CMK (cell line): ENCODE measurements around the gene MTMR3.
A peak's percentile ranks its signal among the peaks of the same experiment; 100 is the strongest.

Experiments
- DNase-seq: peaks from one replicate; pipeline ENCODE4 v3.0.0-alpha.2; 2010; ENCODE audit warnings: low read depth

MTMR3 gene

DNA sequence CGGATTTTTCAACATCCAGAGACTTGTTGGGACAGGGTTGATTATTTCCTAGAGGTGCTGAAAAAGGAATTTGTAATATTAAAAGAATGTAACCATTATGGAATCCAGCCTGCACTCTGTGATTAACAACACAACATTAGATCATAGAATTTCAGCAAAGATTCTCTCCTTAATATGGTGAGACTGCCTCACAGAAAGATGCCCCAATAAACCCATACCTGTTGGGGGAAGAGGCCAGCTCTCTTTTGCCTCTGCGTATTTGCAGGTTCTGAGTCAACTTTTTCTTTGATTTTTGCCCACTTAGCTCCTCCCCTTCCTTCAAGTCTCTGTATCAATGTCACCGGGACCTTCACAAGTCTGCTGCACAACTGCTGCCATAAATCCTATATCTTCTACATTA is 12.4 kb upstream of the MTMR3 start:
- no peak for DNase-seq

DNA sequence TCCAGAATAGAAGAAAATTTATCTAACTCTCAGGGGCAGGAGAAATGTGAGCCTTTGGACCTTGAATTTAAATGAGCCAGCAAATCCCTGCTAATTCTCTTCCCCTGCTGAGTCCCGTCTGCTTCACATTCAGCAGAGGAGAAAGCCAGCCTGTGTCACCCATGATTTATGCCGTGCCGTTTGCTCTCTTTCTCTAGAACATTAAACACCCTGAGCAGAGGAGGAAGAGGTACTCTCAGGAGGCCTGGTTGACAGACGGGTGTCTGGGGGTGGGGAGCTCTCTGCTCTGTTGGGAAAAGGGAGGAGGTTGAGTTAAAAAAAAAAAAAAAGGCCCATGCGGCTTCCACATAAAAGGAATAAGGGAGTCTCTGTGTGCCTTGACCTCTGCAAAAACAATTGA is 11.3 kb upstream of the MTMR3 start:
- DNase-seq: no peak

DNA sequence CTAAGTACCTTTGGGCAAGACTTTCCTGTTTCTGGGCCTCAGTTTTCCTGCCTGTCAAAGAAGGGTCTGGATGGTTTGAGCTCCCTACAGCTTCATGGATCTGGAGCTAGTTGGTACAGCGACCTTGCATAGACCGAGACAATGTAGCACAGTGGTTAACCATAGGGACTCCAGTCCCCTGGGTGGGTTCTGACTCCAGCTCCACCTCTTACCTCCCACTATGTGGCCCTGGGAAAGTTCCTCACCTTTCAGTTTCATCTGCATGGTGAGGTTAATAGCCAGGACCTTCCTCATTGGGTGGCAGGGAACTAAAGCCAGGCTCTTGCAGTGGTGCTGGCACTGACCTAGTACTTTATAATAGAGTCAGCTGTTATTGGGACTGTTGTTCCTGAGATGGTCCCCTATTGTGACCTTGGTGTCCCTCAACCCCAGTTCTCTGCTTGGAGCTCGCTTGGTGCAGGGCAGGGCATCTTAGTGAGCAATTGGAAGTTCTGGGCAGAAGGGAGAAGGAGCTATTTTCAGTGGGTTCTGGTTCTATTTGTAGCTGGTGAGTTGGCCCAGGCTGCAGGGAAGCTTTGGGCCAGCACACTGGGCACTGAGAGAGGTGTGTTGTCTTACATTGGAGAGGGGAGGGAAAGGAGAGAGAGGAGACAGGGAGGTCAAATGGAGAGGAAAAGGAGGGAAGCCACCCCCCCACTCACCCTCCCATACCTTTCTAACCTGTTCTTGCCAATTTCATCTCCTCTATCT is 10.7 kb upstream of the MTMR3 start:
- no peak for DNase-seq

DNA sequence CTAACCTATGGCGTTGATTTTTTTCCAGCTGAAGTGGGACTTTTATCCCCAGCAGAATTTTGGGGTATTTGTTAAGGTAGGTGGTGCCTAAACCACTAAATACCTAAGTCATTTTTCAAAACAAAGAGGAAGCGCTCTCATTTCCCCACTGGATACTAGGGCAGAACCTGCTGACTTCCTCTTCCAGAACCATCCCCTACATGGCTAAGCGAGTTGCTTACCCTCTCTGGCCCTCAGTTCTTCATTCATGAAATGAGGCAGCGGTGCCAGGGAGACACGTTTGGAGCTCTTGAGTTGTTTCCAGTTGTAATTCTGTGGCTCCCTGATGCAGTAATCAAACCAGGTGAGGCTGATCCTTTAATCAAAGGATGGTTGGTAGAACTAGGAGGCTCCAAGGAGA is 10.0 kb upstream of the MTMR3 start:
- no peak for DNase-seq

DNA sequence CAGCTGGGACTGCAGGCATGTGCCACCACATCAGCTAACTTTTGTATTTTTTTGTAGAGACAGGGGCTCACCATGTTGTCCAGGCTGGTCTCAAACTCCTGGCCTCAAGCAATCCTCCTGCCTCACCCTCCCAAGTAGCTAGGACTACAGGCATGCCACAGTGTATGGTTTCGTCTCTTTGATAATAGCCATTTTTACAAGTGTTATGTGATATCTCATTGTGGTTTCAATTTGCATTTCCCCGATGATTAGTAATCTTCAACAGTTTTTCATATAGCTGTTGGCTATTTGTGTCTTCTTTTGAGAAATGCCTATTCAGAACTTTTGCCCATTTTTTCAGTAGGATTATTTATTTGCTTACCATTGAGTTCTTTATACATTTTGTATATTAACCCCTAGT is 9.0 kb upstream of the MTMR3 start:
- DNase-seq: no peak

DNA sequence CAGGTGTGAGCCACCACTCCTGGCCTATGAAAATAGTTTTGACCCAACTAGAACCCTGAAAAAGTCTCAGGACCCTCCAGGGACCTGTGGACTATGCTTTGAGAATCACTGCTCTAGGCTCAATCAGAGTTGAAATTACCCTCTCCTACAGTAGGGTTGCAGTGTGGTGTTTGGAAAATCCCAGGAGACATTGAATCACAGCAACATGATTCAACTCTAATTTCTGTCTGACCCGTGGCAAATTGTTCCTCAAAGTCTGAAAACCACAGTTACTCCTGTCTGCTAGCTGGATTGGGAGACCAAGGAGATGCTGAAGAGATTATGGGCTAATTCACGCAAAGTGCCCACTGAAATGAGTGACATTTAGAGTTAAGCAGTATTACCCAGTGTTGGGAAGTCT is 5.4 kb upstream of the MTMR3 start:
- no peak for DNase-seq

DNA sequence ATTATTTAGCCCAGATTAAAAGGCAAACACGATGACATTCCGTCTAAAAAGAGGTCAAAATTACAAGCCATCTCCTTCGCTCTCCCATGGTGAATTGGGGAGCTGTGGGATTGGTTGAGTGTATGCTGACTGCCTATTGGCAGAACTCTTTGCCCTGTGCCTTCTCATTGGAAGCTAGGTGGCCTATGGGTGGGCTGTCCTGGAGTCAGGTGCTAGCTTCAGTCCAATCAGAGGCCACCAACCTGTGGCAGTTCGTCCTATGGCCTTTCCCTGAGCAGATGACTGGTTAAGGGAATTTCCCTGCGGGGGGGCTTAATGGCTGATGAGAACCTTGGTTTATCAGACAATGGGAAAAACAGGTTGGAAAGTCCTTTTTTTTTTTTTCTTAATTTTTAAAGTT is 3.2 kb upstream of the MTMR3 start:
- no peak for DNase-seq

DNA sequence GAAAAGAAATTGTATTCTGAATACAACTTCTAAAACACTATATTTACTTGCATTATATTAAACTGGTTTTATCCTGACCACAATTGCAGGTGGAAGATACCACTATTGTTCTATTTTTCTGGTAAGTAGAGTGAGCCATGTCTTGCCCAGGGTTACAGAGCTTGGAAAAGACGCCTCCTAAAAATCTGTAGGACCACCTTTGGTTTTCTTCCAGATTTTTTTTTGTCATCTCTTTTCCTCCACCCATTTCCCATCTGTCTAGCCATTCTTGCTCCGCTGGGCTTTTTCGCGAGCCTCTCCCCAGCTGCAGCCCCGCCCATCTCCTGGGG is 294 bp upstream of the MTMR3 start:
- DNase-seq: no peak

DNA sequence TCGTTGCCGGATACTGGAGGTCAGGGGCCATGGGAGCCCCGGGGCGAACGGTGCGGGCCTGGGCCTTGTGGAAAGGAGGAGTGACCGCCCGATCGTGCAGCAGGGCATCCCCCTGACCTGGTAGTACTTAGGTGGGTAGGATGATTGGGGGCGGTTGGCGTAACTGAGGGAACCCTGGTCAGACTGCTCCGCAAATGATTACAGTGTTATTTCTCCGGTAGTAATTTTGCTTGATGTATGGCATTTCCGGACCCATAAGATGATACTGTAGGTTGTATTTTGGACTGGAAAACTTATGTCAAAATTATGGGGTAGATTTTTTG is 762 bp downstream of the MTMR3 start:
- DNase-seq: no peak

DNA sequence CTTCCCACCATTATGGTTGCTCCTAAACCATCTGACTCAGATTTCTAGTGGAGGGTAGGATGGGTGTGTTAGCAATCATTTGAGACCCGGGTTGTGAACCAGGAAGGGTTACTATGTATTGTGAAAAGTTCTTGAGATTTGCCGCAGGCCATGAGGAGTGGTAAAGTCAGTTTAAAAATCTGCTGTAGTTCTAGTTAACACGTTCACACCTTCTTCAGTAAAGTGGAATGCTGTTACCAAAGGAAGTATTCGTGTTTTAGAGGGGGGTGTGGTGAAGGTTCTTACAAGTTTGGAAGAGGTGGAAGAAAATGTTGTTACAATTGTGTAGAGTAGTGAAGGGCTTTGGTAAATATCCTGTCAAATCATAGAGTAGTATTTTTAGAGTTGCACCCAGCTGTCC is 2.6 kb downstream of the MTMR3 start:
- DNase-seq: no peak

DNA sequence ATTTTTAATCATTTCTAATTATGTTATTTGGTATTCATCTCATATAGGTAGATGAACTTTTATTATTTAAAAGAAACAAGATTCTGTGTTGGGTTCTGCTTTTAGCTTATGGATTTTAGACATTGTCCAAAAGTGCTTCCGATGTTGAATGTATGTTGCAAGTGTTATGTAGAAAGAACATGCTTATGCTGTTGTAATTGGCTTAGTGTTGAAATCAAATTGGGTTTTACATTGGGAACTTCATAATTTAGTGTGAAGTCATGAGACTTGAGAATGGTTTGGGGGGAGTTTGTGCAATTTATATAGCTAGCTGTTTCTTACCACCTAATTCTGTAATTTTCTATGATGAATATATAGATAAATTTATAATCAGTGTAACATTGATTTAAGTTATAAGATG is 3.6 kb downstream of the MTMR3 start:
- DNase-seq: no peak

DNA sequence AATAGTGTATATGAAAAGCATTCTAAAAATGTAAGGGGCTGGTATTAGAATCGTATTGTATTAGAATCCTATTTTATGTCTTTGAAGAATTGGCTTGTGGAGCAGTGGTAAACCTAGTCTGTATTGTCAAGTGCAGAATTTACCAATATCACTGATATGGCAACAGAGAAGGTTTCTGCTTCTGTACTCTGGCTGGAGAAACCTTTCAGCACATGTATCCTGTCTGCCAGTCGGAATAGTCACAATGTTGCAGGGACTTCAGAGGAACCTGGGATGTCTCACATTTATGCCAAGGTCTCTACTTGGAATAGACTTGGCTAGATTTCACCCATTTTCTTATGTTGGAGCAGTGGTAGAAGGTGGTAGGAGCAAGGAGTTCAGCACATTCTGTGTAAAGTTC is 4.4 kb downstream of the MTMR3 start:
- DNase-seq: no peak

DNA sequence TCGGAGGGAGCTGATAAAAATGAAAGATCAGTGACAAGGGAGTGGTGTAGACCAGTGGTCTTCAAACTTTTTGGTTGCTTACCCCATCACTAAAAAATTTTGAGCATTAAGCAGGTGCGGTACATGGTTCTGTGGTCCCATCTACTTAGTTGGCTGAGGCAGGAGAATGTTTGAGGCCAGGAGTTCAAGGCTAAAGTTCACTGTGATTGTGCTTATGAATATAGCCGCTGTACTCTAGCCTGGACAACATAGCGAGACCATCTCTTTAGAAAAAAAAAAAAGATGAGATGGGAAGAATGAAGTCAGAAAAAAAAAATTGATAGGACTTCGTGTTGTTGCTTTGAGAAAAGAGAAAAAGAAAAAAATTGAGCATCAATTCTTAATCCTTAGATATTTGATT is 7.8 kb downstream of the MTMR3 start:
- DNase-seq: no peak

DNA sequence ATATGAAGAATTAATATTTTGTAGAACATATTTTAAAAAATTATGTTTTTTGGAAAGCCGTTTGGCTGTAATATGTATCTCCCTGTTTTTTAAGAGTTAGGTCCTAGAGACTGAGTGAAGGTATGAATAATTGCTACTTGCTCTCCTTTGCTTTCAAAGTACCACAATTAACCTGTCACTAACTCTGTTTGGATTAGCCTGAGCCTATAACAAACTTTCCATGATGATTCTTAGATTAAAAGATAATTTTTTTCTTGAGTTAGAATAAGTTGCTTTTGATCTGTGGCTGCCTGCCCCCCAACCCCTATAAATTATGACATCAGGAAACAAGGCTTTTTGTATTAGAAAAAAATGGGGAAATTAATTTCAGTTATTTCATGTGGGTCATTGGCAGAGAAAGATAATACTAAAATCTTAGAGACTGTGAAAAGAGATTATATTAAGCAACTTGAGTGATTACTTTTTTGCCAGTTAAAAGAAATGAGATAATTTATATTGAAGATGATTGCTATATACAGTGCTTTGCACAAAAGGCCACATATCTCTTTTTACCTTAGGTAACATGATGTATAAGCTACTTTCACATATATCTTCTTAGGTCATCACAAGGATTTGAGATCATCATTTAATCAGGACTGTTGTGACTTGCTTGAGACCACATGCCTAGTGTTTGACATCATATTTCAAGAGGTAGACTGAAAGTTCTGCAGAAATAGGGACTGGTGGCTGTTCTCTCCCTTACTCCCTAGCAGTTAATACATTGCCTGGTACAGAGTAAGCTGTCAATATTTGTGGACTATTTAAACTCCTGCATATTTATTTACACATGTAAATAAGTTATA is 9.6 kb downstream of the MTMR3 start:
- DNase-seq: no peak

DNA sequence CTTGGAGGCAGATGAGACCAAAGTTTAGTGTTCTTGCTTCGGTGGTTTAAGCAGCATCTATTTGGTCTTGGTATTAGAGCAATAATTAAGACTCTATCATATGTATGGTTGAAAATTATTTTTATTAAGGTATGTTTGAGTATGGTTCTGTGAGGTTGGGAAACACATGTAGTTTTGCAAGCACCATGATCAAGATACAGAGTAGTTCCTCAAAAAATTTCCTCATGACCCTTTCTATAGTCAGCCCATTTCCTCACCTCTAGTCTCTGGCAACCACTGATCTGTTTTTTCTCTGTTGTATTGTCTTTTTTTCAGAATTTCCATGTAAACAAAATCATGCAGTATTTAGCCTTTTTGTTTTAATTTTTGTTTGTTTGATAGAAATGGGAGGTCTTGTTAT is 18.4 kb downstream of the MTMR3 start:
- no peak for DNase-seq

DNA sequence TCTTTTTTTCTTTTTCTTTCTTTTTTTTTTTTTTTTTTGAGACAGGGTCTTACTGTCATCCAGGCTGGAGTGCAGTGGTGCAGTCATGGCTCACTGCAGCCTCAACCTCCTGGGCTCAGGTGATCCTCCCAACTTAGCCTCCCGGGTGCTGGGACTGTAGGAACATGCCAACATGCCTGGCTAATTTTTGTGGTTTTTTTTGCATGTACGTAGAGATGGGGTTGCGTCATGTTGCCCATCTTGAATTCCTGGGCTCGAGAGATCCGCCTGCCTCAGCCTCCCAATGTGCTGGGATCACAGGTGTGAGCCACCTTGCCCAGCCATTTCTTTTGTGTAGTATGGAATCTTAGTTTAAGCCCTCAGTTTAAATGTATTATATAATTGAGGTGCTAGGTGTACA is 20.4 kb downstream of the MTMR3 start:
- DNase-seq: no peak

DNA sequence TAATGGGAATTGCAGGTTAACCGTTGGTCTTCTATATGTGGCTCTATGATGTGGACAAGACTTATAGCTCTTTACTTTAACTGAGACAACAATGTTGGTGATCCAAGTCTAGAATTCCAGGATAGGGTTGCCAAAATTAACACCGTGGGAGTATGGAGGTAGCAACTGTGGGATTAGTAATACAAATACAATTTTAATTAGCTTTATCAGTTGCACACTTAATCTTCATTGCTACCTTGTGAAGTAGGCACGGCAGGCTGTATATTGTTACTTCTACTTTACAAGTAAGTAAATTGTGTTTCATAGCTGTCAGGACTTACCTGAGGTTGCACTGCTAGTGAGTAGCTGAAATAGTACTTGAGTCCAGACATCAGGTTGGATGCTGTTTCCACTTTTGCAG is 21.0 kb downstream of the MTMR3 start:
- no peak for DNase-seq

DNA sequence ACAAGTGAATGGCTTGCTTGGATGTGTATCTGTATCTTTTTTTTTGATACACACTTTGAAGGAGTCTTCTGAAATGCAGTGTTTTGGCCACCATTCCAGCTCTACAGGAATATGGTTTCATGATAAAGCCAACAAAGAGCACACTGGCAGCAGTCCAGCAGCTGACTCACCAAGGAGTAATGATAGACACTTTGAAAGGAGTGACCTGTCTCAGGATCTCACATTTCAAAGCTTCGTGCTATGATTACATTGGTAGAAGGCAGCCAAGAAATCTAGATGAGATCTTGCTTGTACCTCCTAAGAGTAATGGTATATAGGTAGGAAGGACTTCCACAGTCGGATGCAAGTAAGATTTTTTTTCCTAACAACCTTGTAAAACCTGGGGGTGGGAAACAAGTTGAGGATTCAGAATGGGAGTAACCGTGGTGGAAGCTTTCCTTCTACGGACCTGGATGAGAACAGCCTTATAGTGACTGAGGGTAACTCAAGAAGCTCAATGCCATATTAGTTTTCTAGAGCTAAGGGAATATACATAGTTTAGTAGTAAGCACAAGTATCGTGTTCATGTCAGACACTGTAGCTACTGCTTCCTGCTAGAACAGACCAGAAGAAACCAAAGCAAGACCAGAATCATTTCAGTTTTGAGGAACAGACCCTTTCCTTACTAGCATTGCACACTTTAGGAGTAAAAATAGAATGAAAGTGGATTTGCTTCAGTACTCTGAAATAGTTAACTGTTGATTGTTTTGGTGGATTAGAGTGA is 25.0 kb downstream of the MTMR3 start:
- peak; percentile 12 for DNase-seq

DNA sequence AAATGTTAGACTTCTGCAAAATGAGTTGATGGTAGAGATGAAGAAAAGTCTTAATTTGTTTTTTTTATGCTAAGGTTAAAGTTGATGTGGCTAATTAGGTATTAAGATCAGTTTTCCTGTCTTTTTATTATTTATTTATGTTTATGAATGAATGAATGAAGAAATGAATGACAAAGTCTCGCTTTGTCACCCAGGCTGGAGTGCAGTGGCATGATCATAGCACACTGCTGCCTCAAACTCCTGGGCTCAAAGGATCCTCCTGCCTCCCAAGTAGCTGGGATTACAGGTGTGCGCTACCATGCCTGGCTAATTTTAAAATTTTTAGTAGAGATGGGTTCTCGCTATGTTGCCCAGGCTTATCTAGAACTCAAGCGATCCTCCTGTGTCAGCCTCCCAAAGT is 29.2 kb downstream of the MTMR3 start:
- DNase-seq: no peak

DNA sequence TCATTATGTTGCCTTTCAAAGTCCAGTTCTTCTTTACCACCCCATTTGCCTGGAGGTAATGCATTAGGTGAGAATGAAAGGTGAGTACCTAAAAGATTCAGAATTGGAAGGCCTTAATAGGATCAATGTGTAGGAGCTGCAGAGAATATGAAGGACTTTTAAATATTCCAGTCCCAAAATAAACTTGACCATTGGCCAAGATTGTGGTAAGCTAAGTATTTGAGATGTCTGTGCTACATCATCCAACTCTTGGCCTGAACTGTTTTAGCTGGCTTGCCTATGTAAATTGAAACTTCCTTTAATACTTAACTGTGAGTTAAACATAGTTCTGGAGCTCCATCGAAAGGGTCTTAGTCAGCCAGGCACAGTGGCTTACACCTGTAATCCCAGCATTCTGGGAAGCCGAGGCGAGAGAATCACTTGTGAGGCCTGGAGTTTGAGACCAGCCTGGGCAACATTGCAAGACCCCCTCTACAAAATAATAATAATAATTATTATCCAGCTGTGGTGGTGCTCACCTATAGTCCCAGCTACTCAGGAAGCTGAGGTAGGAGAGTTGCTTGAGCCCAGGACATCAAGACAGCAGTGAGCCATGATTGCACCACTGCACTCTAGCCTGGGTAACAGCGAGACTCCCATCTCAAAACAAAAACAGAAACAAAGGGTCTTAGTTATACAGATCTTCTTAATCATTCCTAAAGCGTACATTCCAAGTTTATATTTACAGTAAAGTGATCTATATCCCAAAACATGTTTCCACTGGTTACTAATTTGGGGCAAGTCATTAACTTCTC is 29.8 kb downstream of the MTMR3 start:
- DNase-seq: no peak

DNA sequence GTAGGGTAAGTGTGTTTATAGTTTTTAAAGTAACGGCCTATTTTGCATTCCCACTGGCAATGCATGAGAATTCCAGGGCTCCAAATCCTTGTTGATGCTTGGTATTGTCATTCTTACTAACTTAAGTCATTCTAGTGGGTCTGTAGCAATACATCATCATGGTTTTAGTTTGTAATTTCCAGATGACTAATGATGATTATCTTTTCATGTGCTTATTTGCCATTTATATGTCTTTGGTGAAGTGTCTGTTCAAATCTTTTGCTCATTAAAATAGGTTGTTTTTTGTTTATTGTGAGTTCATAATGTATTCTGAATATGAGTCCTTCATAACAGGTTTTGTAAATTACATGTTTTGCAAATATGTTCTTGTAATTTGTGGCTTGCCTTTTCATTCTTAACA is 31.2 kb downstream of the MTMR3 start:
- DNase-seq: no peak

DNA sequence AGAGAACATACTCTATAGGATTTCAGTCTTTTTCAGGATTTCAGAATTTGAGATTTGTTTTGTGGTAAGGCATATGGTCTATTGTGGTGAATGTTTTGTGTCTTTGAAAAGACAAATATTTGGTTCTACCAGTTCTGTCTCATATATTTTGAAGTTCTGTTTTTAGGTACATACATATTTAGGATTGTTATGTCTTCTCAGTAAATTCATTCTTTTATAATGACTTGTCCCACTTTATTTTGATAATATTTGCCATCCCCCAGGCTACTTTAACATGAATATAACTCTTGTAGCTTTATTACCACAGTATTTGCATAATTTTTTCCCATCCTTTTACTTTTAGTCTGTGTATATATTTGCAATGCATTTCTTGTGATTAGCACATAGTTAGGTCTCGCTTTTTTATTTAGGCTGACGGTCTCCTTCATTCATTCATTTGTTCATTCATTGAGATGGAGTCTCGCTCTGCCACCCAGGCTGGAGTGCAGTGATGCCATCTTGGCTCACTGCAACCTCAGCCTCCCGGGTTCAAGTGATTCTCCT is 32.1 kb downstream of the MTMR3 start:
- no peak for DNase-seq
